ENCODE results near the gene PRKAR1B.

PRKAR1B gene

DNA sequence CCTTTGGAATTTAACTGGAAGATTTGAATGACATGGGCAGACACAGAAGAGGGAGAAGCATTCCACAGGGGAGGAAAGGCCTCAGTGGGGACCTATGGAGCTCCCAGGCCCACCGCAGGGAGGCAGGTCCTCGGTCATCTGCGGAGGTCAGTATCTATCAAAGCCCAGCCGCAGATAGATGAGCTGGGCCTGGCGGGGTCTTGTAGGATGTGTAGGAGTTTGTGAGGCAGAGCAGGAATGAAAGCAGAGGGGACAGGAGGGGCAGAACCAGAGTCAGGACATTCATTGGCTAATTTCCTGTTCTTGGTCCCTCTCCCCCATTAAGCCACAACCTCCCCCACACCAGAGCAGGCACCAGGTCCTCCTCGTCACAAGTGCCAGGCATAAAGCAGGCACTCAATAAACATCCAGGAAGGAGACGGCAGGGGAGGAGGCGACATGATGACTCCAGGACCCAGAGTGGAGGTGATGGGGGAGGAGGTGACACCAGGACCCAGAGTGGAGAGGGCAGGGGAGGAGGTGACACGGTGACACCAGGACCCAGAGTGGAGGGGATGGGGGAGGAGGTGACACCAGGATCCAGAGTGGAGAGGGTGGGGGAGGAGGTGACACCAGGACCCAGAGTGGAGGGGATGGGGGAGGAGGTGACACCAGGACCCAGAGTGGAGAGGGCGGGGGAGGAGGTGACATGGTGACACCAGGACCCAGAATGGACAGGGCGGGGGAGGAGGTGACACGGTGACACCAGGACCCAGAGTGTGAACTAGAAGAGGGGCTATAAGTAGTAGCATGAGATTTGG, 123.7 kb downstream of the PRKAR1B start:
- no peak for DNase-seq (ENCODE audit: low spot score)

DNA sequence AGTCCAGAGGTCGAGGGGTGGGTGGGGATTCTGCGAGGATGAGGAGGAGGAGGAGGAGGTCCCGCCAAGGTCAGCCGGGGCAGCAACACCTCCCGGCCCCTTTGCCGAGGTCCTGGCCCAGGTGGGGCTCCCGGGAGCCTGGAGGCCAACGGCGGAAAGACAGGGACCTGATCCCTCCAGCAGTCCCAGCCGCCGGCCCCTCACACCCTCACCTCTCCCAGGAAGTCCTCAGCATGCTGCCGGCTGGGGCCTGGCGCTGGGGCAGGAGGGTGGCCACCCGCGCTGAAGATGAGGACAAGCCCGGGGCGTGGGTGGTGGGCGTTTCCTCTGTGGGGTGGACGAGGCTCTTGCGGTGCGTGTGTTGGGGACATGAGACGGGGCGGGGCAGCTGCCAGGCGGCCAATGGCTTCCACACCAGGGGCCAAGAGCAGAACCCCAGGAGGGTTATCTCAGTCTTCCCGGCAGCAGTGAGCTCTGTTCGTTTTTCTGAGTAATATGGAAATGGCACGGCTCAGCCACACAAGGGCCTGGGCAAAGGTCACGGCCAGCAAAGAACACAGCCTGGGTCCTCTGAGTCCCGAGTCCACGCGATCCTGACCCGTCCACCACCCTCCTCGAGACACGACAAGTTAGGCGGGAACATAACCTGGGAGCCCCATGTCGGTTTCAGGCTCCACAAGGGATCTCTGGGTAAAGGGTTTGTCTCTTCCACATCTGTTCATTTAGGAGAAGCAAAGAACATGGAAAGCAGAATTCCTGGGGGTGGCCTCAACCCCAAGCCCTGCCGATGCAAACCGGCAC, 124.5 kb downstream of the PRKAR1B start:
- DNase-seq (ENCODE audit: low spot score), result no peak

DNA sequence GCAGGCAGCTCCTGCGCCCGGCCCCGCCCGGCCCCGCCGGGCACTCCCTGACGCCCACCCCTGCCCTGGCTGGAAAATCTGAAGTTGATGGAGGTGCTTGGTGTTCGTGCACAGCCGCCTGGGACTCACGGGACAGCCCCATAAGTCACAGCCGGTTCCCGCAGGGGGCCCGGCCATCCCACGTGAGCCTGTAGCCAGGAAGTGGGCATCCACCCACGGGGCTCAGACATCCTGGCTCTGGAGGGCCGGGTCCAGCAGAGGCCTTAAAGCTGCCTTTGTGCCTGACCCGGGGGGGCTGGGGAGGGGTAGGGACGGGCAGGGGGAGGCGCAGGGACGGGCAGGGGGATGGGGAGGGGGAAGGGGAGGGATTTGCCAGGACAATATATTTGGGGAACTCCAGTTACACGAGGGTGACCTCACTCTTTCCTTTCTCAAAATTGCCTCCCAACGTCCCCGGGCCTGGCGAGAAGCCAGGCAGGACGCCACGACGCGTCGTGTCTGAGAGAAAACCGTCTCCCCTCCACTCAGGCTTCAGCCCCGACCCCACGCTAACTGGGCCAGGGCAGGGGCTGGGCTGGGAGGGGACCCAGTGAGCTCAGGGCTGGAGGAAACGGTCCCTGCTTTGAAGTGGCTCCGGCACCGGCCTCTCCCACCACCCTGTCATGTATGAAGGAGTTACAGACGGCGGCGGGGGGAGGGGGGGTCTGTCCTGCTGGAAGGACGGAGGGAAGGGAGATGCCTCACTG, 125.3 kb downstream of the PRKAR1B start:
- no peak for DNase-seq (ENCODE audit: low spot score)

DNA sequence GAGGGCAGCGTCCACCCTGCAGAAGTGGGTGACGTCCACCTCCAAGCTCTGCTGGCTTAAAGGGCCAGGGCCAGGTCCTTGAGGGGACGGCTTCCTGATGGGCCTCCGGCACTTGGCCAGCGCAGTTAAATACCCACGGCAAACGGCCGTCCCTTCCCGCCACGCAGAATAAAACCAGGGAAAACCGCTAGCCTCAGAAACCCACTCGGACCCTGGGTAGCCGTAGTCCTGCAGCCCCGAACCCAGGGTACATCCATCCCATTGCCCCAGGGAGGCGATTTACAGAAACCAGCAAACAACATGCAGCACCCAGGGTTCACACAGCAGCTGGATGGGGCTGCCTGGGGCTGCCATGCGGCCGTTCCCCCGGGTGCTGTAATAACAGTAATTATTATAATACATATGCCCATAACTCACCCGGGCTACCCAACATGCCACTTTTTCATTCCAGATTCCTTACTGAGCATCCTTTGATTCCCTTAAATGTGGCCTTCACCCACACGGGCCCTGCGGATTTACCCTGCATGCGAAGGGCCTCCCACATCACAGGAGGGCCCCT, 126.0 kb downstream of the PRKAR1B start:
- no peak for DNase-seq (ENCODE audit: low spot score)

- no peak for DNase-seq (ENCODE audit: low spot score)
Observed at GRCh38 chr7:600149-601035, 126.7 kb downstream of the PRKAR1B start.

DNA sequence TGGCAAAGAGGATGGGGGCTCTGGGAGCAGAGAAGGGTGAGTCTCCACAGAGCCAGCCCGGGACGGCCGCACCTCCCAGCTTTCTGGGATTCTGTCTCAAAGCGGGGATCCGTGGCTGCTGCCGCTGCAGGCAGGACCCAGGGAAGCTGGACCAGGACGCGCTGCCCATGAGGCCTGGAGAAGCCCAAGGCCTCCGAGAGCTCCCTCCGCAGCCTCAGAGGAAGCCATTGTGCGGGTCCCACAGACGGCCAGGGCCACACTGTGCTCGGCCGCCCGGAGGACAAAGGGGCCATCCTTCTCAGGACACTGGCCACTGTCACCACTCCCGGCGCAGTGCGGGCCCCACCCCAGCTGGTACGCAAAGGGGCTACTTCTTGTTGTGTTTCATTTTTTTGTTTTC, 128.2 kb downstream of the PRKAR1B start:
- peak; percentile 54 for DNase-seq (ENCODE audit: low spot score)

DNA sequence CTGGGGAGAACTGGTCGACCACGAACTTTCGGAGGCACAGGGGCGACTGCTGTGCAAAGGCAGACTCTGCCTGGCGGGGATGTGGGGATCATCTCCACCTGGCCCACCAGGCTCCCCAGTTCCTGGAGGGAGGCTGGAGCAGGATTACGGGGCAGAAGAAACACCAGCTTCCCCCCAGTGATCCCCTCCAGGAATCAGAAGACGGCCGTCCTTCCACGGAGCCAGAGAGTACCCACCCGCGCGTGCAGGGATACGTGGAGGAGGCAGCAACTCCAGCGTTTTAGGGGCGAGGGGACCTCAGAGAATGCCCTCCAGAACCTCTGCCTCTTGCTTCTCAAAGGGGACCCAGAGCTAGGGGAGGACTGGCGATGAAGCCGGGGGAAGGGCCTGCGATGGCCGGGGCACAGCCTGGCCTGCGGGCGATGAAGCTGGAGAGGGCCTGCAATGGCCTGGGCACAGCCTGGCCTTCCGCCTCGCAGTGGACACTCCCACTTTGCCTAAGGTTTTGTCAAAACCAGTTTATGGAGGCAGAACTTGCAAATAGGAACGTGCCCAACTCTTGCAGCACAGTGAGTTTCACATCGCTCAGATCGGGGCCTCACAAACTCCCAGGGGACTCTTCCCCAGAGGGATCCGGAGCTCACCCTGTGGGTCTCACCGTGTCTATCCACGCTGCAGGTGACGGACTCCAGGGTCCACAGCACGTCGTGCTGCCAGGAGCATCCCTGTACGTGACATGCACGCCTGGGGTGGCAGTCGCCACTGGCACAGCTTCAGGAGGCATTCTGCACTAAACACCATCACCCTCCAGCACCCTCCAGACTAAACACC, 129.5 kb downstream of the PRKAR1B start:
- DNase-seq (ENCODE audit: low spot score), result no peak

DNA sequence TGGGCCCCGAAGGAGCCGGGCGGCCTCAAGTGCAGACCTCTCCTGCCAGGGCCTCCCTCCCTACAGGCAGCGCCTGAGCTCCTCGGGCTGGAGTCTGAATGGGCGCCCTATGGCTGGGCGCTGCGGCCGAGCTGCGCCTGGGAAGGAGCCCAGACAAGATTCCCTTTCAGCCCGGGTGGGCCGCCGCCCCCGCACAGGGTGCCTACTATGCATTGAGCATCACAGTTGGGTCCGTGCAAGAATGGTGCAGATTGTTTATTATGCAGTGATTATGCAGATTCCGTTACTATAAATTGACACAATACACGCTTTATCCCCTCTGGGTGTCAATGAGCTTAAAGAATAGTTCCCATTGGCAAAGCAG, 130.3 kb downstream of the PRKAR1B start:
- DNase-seq (ENCODE audit: low spot score), result peak; percentile 86

DNA sequence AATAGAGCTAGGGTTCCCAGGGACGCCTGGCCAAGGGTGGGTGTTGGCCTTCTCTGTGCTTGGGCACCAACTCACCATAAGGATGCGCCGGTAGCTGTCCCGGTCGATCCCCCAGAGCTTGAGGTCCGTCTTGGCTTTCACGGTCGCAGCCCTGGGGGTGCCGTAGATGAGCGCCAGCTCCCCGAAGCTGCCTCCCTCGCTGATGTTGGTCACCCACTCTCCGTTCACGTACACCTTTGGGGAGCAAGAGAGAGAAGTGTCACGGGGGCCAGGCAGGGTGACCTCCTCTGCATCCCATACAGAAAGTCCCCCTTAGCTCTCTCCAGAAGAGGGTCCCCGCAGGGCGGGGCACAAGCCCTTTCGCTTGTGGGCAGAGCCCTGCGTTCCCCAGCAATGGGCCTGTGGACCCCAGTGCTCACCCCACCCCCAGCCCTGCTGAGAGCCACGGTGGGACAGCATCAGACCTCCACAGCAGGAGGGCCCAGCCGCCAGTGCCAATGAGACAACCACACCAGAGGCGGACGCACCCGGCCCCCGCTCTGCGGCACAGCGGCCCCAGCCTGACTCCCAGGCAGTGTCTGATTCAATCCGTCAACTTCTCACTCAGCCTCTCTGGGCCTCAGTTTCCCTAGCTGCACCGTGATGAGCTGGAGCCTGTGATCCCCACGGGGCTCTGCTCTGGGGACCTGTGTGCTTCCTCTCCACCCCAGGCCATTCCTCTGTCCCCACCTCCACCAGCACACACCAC, 130.8 kb downstream of the PRKAR1B start:
- DNase-seq (ENCODE audit: low spot score), result no peak

DNA sequence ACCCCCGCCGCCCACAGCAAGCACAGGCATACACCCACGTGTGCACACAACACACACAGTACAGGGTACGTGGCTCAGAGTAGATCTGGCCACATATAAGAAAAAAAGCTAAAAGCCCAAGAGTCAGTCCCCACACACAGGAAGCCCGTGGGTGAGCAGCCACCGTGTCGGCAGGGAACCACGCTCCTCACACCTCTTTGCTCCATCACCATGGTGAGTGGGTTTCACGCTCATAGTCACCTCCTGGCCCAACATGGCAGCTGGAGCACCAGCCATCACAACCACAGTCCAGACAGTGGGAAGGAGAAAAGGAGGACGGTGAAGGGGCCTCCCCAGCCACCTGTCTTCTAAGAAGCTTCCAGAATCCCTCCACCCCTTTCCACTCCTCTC, 131.5 kb downstream of the PRKAR1B start:
- DNase-seq (ENCODE audit: low spot score), result no peak

DNA sequence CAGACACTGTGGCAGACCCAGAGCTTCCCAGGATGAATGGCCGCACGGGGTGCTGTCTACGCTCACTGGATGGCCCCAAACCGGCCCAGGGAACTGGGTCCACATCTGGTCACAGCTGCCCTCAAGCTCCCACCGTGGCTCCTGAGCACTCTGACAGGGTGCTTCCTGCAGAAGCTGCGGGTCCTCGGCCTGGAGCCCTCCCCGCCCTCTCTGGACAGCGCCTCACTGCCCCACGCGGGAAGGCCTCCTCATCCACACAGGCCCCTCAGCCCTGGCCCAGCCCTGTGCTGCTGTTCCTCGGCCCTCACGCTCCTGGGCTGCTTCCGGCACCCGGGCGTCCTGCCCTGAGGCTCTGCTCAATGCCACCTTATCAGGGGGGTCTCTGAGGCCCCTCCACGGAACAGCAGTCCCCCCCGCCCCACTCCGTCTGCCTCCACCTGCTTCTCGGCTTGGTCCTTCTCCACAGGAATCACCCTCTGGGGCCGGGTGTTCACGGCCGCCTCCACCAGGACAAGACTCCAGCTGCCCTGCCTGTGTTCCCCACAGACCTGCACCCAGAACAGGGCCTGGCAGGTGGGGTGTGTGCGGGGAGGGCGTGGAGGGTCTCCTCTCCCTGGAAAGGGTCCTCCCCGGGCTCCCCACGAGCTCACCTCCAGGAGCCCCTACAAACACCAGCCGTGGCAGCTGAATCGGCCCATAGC, 132.0 kb downstream of the PRKAR1B start:
- DNase-seq (ENCODE audit: low spot score), result no peak

GRCh38 chr7:594212-594913, 132.7 kb downstream of the PRKAR1B start:
- DNase-seq (ENCODE audit: low spot score), result no peak

DNA sequence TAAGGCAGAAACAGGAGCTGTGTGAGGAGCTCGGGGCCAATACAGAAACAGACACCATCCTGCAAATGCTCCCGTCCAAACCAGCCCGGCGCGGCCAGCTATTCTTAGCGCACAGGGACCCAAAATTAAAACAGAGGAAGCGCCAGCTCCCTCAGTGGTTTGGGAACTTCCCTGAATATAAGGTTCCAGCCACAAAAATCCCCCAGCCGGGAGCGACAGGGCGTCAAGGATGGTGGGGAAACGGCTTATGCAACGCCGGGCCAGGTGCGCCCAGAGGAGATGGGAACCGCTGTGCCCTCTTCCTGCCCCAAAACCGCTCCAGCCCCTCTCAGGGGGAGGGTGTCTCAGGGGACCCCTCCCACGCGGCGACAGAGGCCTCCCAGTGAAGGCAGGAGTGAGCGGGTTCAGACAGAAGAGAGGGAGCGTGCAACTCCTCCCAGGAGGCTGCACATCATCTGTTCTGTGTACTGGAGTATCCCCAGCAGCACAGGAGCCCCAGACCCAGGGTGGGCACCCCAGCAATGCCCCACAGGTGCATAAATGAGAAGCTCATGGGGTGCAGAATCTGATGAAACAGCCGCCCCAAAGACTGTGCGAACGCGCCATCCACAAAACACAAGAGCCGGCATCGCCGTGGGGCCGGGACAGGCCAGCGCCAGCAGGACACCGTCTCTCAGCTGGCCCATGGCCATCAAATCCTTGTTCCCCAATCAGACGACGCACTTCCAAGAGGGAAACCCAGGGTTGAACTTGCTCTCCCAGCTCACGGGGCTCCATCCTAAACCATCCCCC, 133.6 kb downstream of the PRKAR1B start:
- DNase-seq (ENCODE audit: low spot score), result no peak

DNA sequence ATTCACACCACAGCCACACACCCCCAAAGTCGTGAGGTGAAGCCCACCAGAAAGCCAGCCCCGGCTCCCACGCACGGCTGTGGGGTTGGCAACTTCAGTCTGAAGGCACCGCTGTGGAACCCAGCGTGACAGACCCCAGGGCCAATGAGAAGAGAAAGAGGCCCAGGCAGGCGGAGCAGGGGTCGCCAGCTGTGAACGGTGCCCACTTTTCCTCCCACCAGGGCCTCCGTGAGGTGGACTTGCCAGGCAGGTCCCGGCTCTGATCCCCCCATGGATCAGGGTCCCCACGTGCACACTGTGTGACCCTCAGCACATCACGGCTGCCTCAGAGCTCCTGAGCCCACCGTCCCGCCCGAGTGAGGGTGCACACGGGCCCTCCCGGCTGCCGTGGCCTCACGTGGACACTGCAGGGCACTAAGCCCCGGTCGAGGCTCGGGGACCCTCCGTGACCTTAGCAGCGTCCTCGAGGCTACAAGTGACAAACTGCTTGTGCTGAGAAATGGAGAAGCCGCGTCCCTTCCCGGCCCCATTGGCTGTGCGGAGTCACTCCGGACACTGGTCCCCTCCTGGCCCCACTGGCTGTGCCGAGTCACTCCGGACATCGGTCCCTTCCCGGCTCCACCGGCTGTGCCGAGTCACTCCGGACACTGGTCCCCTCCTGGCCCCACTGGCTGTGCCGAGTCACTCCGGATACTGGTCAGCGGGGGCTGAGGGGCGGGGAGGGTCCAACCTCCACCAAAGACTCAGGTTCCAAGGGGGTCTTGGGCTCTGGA, 135.0 kb downstream of the PRKAR1B start:
- no peak for DNase-seq (ENCODE audit: low spot score)

- no peak for DNase-seq (ENCODE audit: low spot score)
Observed at GRCh38 chr7:590731-591551, 136.1 kb downstream of the PRKAR1B start.

All from globus pallidus (tissue), 1 donor.